Effector CD4-positive, alpha-beta T cell (primary cell): ENCODE data around the gene GRAMD4.
"Not testable (repeated sequence)": the region's sequence is repeated elsewhere in the genome, so short reads cannot be mapped to it uniquely, and the experiment has no call there.

ENCODE experiments used
- DNase-seq: peaks from one replicate; pipeline ENCODE4 v3.0.0-alpha.2; 2020

The GRAMD4 gene

GRCh38 chr22:46620588-46621242 is 529 bp downstream of the GRAMD4 start:
- DNase-seq, result no peak

GRCh38 chr22:46621243-46621930 is 1.2 kb downstream of the GRAMD4 start:
- not testable (repeated sequence) for DNase-seq

- no peak for DNase-seq
These were observed 1.9 kb downstream of the GRAMD4 start for GRCh38 chr22:46622081-46622521.

- DNase-seq, result no peak
These were observed 5.1 kb downstream of the GRAMD4 start for GRCh38 chr22:46625113-46625842.

GRCh38 chr22:46625843-46626349 is 5.7 kb downstream of the GRAMD4 start:
- no peak for DNase-seq

GRCh38 chr22:46626356-46626755 is 6.2 kb downstream of the GRAMD4 start:
- DNase-seq, result no peak

- no peak for DNase-seq
These were observed 7.0 kb downstream of the GRAMD4 start for GRCh38 chr22:46626911-46627805.

- DNase-seq, result no peak
These were observed 7.8 kb downstream of the GRAMD4 start for GRCh38 chr22:46627806-46628482.

GRCh38 chr22:46628756-46629155 is 8.6 kb downstream of the GRAMD4 start:
- DNase-seq, result no peak

GRCh38 chr22:46629291-46629690 is 9.1 kb downstream of the GRAMD4 start:
- no peak for DNase-seq

- no peak for DNase-seq
These were observed 10.9 kb downstream of the GRAMD4 start for GRCh38 chr22:46631113-46631512.

GRCh38 chr22:46632646-46633249 is 12.6 kb downstream of the GRAMD4 start:
- DNase-seq, result no peak

- DNase-seq, result no peak
These were observed 13.2 kb downstream of the GRAMD4 start for GRCh38 chr22:46633334-46633890.

GRCh38 chr22:46634011-46634699 is 14.0 kb downstream of the GRAMD4 start:
- no peak for DNase-seq

- DNase-seq, result not testable (repeated sequence)
These were observed 14.9 kb downstream of the GRAMD4 start for GRCh38 chr22:46634973-46635685.

GRCh38 chr22:46635756-46636155 is 15.6 kb downstream of the GRAMD4 start:
- DNase-seq, result no peak

- no peak for DNase-seq
These were observed 16.2 kb downstream of the GRAMD4 start for GRCh38 chr22:46636221-46637002.

- no peak for DNase-seq
These were observed 17.8 kb downstream of the GRAMD4 start for GRCh38 chr22:46637711-46638600.
